22Rv1 (cell line): ENCODE data around the gene NOA1.
"Not testable (repeated sequence)": the region's sequence is repeated elsewhere in the genome, so short reads cannot be mapped to it uniquely, and the experiment has no call there.

Experiments
- H3K27ac ChIP-seq: fragments of 450-650 bp; 2 replicates; pipeline ENCODE4 v1.5.1; 2017
- ZFX ChIP-seq: fragments of 450-650 bp; IDR thresholded peaks from 2 replicates; pipeline ENCODE4 v1.6.1; 2017; ENCODE audit warnings: antibody characterized with exemption, borderline replicate concordance
- TF ChIP-seq, protein P1 (sequence below): fragments of 450-650 bp; IDR thresholded peaks from 2 replicates; pipeline ENCODE4 v1.5.1; 2017; ENCODE audit warnings: mild to moderate bottlenecking

The NOA1 gene

DNA sequence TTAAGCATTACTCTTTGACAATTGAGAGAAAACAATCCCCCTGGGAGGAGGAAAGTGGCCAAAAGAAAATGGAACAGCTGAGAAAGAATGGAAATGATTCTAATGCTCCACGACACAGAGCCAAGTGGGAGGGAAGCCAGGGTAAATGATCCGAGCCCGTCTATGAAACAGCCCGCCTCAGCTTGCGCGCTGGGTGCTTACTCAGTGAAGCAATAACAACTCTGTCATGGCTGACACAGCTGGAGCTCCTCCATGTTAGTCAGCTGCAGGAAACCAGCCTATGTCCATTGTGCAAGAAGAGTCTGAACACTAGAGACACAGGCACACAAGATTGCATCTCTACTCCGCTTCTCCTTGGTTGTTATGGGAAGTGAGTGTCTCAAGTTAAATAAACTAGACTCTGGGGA is 19.3 kb downstream of the NOA1 start:
- TF ChIP-seq, protein P1, sequence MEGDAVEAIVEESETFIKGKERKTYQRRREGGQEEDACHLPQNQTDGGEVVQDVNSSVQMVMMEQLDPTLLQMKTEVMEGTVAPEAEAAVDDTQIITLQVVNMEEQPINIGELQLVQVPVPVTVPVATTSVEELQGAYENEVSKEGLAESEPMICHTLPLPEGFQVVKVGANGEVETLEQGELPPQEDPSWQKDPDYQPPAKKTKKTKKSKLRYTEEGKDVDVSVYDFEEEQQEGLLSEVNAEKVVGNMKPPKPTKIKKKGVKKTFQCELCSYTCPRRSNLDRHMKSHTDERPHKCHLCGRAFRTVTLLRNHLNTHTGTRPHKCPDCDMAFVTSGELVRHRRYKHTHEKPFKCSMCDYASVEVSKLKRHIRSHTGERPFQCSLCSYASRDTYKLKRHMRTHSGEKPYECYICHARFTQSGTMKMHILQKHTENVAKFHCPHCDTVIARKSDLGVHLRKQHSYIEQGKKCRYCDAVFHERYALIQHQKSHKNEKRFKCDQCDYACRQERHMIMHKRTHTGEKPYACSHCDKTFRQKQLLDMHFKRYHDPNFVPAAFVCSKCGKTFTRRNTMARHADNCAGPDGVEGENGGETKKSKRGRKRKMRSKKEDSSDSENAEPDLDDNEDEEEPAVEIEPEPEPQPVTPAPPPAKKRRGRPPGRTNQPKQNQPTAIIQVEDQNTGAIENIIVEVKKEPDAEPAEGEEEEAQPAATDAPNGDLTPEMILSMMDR: no peak

DNA sequence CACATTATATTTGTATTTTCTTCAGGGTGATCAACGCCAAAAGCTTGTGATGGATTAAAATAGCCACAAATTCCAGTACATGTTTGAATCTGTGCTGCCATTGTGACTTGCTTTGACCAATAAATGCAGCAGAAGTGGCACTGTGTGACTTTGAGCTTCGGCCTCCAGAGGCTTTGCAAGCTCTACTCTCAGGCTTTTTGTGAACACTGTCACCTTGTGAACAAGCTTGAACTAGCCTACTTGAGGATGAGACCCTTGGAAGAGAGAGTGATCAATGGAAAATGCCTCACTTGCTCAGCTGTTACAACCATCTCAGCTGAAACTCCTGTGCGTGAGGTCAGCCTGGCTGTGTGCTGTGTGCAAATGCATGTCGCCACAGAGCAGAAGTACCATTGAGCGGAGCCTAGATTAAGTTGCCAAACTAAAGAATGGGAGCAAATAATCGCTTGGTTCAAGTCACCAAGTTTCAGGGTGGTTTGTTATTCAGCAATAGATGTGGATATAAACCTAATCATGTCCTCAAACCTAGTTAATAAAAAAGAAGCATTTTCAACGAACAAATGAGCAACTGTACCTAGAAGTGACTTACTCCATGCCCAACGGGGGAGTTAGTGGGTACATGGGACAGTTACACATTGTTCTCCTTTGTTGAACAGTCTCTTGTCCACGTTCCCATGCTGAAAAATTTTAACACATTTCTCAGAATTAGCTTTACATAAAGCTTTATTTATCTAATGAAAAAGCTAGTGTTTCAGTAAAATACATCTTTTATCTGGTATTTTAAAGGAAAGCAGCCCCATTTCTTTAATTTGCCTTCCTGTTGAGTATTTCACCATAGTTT is 23.5 kb downstream of the NOA1 start:
- H3K27ac ChIP-seq: no peak overlapping the region
- TF ChIP-seq ZFX: no peak
- TF ChIP-seq, protein P1: no peak

More for the DNA sequence above, 19.3 kb downstream of the NOA1 start:
- H3K27ac ChIP-seq: no peak overlapping the region

DNA sequence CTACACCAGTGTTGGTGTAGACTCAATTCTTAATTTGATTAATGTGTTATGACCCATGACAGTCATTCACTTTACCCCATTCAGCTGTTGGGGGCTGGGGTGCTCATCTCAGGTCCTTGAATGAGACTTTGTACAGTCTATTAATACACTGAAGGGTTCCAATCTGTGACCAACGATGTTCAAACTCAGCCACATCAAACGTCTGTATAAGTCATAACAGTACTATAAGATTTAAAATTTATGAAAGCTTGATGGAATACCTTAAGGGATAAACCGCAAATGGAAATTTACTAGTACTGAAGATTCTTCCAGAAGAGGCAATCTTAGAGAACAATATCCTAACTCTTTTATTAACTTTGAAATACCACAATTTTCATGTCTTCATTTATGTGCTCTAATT is 36.0 kb downstream of the NOA1 start:
- H3K27ac ChIP-seq: 0 out of 2 replicates have a peak overlapping the region, but pooled peaks have one; percentile 17
- no peak for TF ChIP-seq ZFX

DNA sequence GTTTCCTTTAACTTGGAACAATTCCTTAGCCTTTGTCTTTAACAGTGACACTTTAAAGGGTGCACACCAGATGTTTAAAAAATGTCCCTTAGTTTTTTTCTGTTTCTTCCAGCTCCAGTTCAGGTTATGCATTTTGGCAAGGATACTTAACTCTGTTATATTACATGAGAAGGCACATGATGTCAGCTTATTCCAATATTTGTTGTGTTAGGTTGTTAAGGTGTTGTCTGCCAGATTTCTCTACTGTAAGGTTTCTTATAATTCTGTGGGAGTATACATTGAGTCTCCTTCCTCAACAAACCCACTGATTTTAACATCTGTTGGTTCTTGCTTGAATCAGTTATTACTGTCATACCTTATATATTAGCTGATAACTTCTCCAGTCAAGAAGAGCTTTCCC is 36.4 kb downstream of the NOA1 start:
- TF ChIP-seq, protein P1: no peak
- TF ChIP-seq ZFX: no peak
- H3K27ac ChIP-seq: 0 out of 2 replicates have a peak overlapping the region, but pooled peaks have one; percentile 17

DNA sequence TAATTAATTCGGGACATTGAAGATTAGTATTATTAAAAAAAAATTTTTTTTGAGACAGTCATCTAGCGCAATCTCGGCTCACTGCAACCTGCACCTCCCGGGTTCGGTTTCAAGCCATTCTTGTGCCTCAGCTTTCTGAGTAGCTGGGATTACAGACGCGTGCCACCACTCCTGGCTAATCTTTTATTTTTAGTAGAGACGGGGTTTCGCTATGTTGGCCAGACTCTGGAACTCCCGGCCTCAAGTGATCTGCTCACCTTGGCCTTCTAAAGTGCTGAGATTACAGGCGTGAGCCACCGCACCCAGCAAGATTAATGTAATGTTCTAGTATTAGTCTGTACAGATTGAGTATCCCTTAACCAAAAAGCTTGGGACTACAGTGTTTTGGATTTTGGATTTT is 37.0 kb downstream of the NOA1 start:
- TF ChIP-seq ZFX: no peak
- TF ChIP-seq, protein P1: no peak
- H3K27ac ChIP-seq: no peak overlapping the region

DNA sequence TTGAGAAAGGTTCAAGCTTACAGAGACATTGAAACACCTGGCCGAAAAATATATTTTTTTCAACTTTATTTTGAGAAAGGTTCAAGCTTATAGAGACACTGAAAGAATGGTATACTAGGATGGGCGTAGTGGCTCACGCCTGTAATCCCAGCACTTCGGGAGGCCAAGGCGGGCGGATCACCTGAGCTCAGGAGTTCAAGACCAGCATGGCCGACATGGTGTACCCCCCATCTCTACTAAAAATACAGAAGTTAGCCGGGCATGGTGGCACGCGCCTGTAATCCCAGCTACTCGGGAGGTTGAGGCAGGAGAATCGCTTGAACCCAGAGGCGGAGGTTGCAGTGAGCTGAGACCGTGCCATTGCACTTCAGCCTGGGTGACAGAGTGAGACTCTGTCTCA is 37.6 kb downstream of the NOA1 start:
- not testable (repeated sequence) for H3K27ac ChIP-seq

DNA sequence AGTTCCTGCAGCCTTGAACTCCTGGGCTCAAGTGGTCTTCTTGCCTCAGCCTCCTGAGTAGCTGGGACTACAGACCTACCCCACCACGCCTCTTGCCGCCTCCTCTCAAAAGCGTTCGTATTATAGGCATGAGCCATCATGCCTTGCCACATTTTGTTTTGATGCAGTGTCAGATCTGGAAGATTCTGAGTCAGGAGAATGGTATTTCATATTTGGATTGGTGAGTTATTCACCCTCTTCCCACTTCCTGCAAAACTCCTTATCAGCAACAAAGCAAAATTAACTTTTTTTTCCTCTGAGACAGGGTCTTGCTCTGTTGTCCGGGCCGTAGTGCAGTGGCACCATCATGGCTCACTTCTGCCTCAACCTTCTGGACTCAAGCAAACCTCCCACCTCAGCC is 40.1 kb downstream of the NOA1 start:
- TF ChIP-seq, protein P1: no peak
- no peak for TF ChIP-seq ZFX
- no peak overlapping the region for H3K27ac ChIP-seq

DNA sequence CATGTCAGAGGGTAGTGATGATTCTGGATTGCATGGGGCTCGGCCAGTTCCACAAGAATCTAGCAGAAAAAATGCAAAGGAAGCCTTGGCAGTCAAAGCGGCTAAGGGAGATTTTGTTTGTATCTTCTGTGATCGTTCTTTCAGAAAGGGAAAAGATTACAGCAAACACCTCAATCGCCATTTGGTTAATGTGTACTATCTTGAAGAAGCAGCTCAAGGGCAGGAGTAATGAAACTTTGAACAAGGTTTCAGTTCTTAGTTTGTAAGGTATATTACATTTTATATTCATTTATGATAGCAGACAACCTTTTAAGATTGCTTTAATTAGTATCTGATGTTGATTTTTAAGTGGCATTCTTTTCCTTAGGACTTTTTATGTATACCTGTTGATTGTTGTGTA is 45.5 kb downstream of the NOA1 start:
- H3K27ac ChIP-seq: no peak overlapping the region
- TF ChIP-seq, protein P1: no peak
- no peak for TF ChIP-seq ZFX
